Neuronal stem cell (in vitro differentiated cells): Measurements from ENCODE around the gene RBM42.
"Not testable (repeated sequence)": the region's sequence is repeated elsewhere in the genome, so short reads cannot be mapped to it uniquely, and the experiment has no call there.

Experiments used
- DNase-seq: peaks from one replicate; pipeline ENCODE4 v3.0.0-alpha.2; 2013; ENCODE audit warnings: low spot score
- H2AFZ ChIP-seq: one replicate; pipeline ENCODE4 v1.6.1; 2013; ENCODE audit warnings: mild to moderate bottlenecking, low read length, inconsistent platforms
- H2AK5ac ChIP-seq: 2 replicates; pipeline ENCODE4 v1.6.1; 2013; ENCODE audit warnings: low read depth, mild to moderate bottlenecking, inconsistent platforms, low read length, moderate library complexity, mixed read lengths
- H2BK120ac ChIP-seq: 2 replicates; pipeline ENCODE4 v1.6.1; 2013; ENCODE audit warnings: low read depth, mild to moderate bottlenecking, inconsistent platforms, low read length, moderate library complexity, mixed read lengths
- H2BK12ac ChIP-seq: one replicate; pipeline ENCODE4 v1.6.1; 2013; ENCODE audit warnings: low read length, inconsistent platforms
- H2BK15ac ChIP-seq: 2 replicates; pipeline ENCODE4 v1.6.1; 2013; ENCODE audit warnings: mild to moderate bottlenecking, low read length, inconsistent platforms, mixed read lengths
- H2BK5ac ChIP-seq: one replicate; pipeline ENCODE4 v1.6.1; 2013; ENCODE audit warnings: inconsistent platforms, mild to moderate bottlenecking, low read length, moderate library complexity
- H3K14ac ChIP-seq: one replicate; pipeline ENCODE4 v1.6.1; 2013; ENCODE audit warnings: low read length, inconsistent platforms
- H3K18ac ChIP-seq: 2 replicates; pipeline ENCODE4 v1.6.1; 2013; ENCODE audit warnings: low read length, inconsistent platforms
- H3K23ac ChIP-seq: 2 replicates; pipeline ENCODE4 v1.6.1; 2013; ENCODE audit warnings: low read depth, mild to moderate bottlenecking, mixed read lengths, low read length, inconsistent platforms; ENCODE audit not compliant: poor library complexity
- H3K27ac ChIP-seq: replicated peaks from 3 replicates; pipeline ENCODE4 v1.5.1; 2013; ENCODE audit warnings: low read length, inconsistent platforms
- H3K27me3 ChIP-seq, 3 experiments: 2 replicates each; pipeline ENCODE4 v1.6.1; 2013; ENCODE audit warnings: low read length in 3 of 3, mild to moderate bottlenecking in 2 of 3, inconsistent platforms in 1 of 3, low read depth in 1 of 3, mixed read lengths in 1 of 3, moderate library complexity in 1 of 3; ENCODE audit not compliant: control insufficient read depth in 3 of 3, insufficient read depth in 3 of 3
- H3K36me3 ChIP-seq, 2 donors: replicated peaks in 1 of 2; 2 replicates each; pipeline ENCODE4 v1.6.1; 2013; ENCODE audit warnings: low read length in 2 of 2; ENCODE audit not compliant: control insufficient read depth in 2 of 2, insufficient read depth in 2 of 2
- H3K4ac ChIP-seq: 2 replicates; pipeline ENCODE4 v1.6.1; 2013; ENCODE audit warnings: inconsistent platforms, mild to moderate bottlenecking, low read length, moderate library complexity
- H3K4me1 ChIP-seq, 2 donors: 1 replicate in 1 of 2; 2 replicates in 1 of 2; pipeline ENCODE4 v1.6.1; 2013; ENCODE audit warnings: low read length in 2 of 2, low read depth in 1 of 2; ENCODE audit not compliant: control insufficient read depth in 2 of 2, insufficient read depth in 1 of 2
- H3K4me2 ChIP-seq: one replicate; pipeline ENCODE4 v1.6.1; 2013; ENCODE audit warnings: mild to moderate bottlenecking, low read length, inconsistent platforms; ENCODE audit not compliant: insufficient read depth, poor library complexity, severe bottlenecking
- H3K4me3 ChIP-seq, 2 donors: 2 replicates each; pipeline ENCODE4 v1.5.1; 2013; ENCODE audit warnings: low read length in 2 of 2, mild to moderate bottlenecking in 2 of 2, inconsistent platforms in 1 of 2, moderate library complexity in 1 of 2
- H3K79me1 ChIP-seq: one replicate; pipeline ENCODE4 v1.6.1; 2013; ENCODE audit warnings: low read depth, mild to moderate bottlenecking, inconsistent platforms, low read length, moderate library complexity
- H3K9ac ChIP-seq: one replicate; pipeline ENCODE4 v1.6.1; 2013; ENCODE audit warnings: mild to moderate bottlenecking, low read depth, low read length, inconsistent platforms; ENCODE audit not compliant: poor library complexity
- H3K9me3 ChIP-seq, 2 donors: replicated peaks in 1 of 2; 2 replicates each; pipeline versions ENCODE3 to v1.6.1; 2013; ENCODE audit warnings: low read length in 2 of 2, mild to moderate bottlenecking in 2 of 2, inconsistent platforms in 1 of 2, low read depth in 1 of 2, mixed read lengths in 1 of 2, moderate library complexity in 1 of 2; ENCODE audit not compliant: control insufficient read depth in 2 of 2, insufficient read depth in 1 of 2
- H4K8ac ChIP-seq: one replicate; pipeline ENCODE4 v1.6.1; 2013; ENCODE audit warnings: low read depth, mild to moderate bottlenecking, inconsistent platforms, low read length, moderate library complexity
- H4K91ac ChIP-seq: one replicate; pipeline ENCODE4 v1.6.1; 2013; ENCODE audit warnings: low read length, low read depth, mild to moderate bottlenecking, inconsistent platforms; ENCODE audit not compliant: poor library complexity
- WGBS, 2 donors: extraction: QIAGEN DNeasy Blood & Tissue Kit; methylation state at CpG; one replicate each; pipeline ENCODE4 v1.1.7; 2013; ENCODE audit warnings: missing lambda C conversion rate in 2 of 2, mixed read lengths in 1 of 2; ENCODE audit not compliant: insufficient read length in 2 of 2, insufficient replicate concordance in 1 of 2; ENCODE audit errors: extremely low coverage in 2 of 2; 5-methylcytosine and 5-hydroxymethylcytosine counted together

RBM42 gene

DNA sequence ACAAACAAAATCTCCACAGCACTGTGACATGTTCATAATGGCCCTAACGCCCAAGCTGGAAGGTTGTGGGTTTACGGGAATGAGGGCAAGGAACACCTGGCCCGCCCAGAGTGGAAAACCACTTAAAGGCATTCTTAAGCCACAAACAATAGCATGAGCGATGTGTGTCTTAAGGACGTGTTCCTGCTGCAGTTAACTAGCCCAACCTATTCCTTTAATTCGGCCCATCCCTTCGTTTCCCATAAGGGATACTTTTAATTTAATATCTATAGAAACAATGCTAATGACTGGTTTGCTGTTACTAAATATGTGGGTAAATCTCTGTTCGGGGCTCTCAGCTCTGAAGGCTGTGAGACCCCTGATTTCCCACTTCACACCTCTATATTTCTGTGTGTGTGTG is 21.7 kb upstream of the RBM42 start:
- not testable (repeated sequence) for H3K18ac ChIP-seq, H4K8ac ChIP-seq, H2BK120ac ChIP-seq, H4K91ac ChIP-seq, H3K27me3 ChIP-seq, H2AFZ ChIP-seq, H2BK15ac ChIP-seq, H2BK12ac ChIP-seq, H3K23ac ChIP-seq, H3K4ac ChIP-seq, H3K4me2 ChIP-seq, H3K27ac ChIP-seq, H2AK5ac ChIP-seq, H3K14ac ChIP-seq, DNase-seq, H3K9ac ChIP-seq, H3K4me1 ChIP-seq, H3K4me3 ChIP-seq, H3K36me3 ChIP-seq, H3K9me3 ChIP-seq, H3K79me1 ChIP-seq, H2BK5ac ChIP-seq
- WGBS, 2 donors = no CpG with 5 or more reads among the region's 8 CpGs

DNA sequence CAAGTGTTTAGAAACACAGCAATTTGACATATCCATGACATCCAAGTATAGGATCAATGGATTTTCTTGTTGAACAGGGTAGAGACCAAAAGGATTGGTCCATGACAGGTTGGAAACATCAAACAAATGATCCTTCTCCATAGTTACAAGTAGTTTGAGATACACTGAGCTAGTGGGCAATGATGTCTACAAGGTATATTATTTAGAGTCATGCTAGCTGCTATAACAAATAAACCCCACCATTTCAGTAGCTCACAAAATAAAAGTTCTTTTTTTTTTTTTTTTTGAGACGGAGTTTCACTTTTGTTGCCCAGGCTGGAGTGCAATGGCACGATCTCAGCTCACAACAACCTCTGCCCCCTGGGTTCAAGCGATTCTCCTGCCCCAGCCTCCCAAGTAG is 21.2 kb upstream of the RBM42 start:
- Histone ChIP-seq H2BK15ac (no peak overlapping the region), H3K27ac (no peak overlapping the region), H3K4ac (no peak overlapping the region), H2AFZ (no peak overlapping the region), H3K18ac (no peak overlapping the region), H3K4me3 (no peak overlapping the region), H3K4me1 (no peaks in the 10 kb centered on the region), H3K27me3 (peaks cover 0 to 2% (median 0%) of the 10 kb centered on the region in 3 experiments), H3K4me2 (no peak overlapping the region), H2BK120ac (no peak overlapping the region), H3K9me3 (peaks cover 0 to 3% of the 10 kb centered on the region in 2 donors), H2BK12ac (no peak overlapping the region), H4K91ac (no peak overlapping the region), H3K9ac (no peak overlapping the region), H3K23ac (no peak overlapping the region), H3K36me3 (no peaks in the 10 kb centered on the region), H2BK5ac (no peak overlapping the region), H3K14ac (no peak overlapping the region), H2AK5ac (no peak overlapping the region), H4K8ac (no peak overlapping the region), H3K79me1 (peaks cover under 1% of the 10 kb centered on the region)
- WGBS, 2 donors = no CpG with 5 or more reads among the region's 3 CpGs
- DNase-seq = no peak

DNA sequence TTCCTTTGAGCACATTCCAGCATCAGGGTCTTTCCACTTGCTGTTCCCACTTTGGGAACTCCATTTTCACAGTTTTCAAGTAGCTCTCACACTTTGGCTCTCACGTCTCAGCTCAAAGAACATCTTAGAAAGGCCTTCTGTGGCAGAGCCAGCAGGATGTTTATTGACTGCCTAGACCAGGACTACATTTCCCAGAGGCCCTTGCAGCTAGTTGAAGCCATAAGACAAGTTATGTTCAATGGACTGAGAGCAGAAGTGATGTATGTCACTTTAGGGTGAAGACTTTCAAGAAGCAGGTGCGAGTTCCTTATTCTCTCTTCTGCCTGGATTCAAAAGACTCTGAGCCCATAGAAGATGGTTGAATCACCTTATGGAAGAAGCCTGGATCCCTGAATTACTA is 20.6 kb upstream of the RBM42 start:
- Histone ChIP-seq H3K14ac (no peak overlapping the region), H3K27me3 (peaks cover 0 to 2% (median 0%) of the 10 kb centered on the region in 3 experiments), H3K36me3 (no peaks in the 10 kb centered on the region), H3K27ac (no peak overlapping the region), H3K23ac (no peak overlapping the region), H2BK5ac (no peak overlapping the region), H4K8ac (no peak overlapping the region), H2BK15ac (no peak overlapping the region), H3K9me3 (peaks cover 0 to 3% of the 10 kb centered on the region in 2 donors), H3K4ac (no peak overlapping the region), H3K9ac (no peak overlapping the region), H3K79me1 (peaks cover 4% of the 10 kb centered on the region), H2BK12ac (no peak overlapping the region), H4K91ac (no peak overlapping the region), H3K18ac (no peak overlapping the region), H2AK5ac (no peak overlapping the region), H3K4me2 (no peak overlapping the region), H2AFZ (no peak overlapping the region), H2BK120ac (no peak overlapping the region), H3K4me3 (no peak overlapping the region), H3K4me1 (peaks cover 0 to 2% of the 10 kb centered on the region in 2 donors)
- WGBS, 2 donors = no CpG with 5 or more reads among the region's 2 CpGs
- no peak for DNase-seq

DNA sequence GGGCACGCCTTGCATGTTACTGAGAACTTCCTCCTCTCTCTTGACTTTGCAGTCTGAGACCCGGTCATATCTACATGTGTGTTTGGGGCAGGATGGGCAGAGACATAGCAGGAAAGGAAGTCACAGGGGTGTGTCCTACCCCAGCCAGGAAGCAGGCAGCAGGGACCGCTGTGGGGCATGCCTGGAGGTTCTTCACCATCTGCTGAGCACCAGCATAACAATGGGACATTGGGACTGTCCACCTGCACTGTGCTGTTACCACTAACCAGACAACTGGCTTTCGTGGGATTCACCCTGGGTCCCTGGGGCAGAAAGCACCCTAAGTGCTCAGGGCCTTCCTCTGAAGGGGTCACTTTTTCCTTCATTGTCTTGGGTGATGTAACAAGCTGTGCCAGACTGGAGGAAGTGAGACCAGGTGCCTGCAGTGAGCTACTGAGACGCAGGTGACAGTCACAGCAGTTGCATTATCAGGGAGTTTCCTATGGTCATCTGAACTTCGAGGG is 18.9 kb upstream of the RBM42 start:
- H2AK5ac ChIP-seq = no peak overlapping the region

More for the DNA sequence above, 18.9 kb upstream of the RBM42 start:
- Histone ChIP-seq H3K9ac (no peak overlapping the region), H3K79me1 (peaks cover 4% of the 10 kb centered on the region), H3K4ac (no peak overlapping the region), H3K27me3 (no peaks in the 10 kb centered on the region), H3K23ac (no peak overlapping the region), H3K36me3 (peaks cover 3 to 11% of the 10 kb centered on the region in 2 donors), H2BK120ac (no peak overlapping the region), H3K4me1 (peaks cover 0 to 2% of the 10 kb centered on the region in 2 donors), H4K8ac (no peak overlapping the region), H3K4me3 (no peak overlapping the region), H3K9me3 (peaks cover 0 to 3% of the 10 kb centered on the region in 2 donors), H2BK12ac (no peak overlapping the region), H2AFZ (no peak overlapping the region), H3K18ac (no peak overlapping the region), H3K27ac (no peak overlapping the region), H3K4me2 (no peak overlapping the region), H4K91ac (no peak overlapping the region), H2BK5ac (no peak overlapping the region), H2BK15ac (no peak overlapping the region), H3K14ac (no peak overlapping the region)
- no CpG with 5 or more reads among the region's 6 CpGs for WGBS, 2 donors
- no peak for DNase-seq
